Omental fat pad (tissue), 4 donors: ENCODE measurements around the gene LZTS2. TPM values are rescaled to one million over a fixed set of nuclear protein-coding genes. Genes with fewer than 3 reads are reported as not detected.

ENCODE experiments used
- ATAC-seq: fragments of 150-250 bp; one replicate; pipeline ENCODE4 v1.9.1; 2016; ENCODE audit warnings: mild to moderate bottlenecking, moderate library complexity; ENCODE audit not compliant: low FRiP score
- DNase-seq: peaks from one replicate; pipeline ENCODE4 v3.0.0-alpha.2; 2019; ENCODE audit warnings: low spot score
- CTCF ChIP-seq, 3 donors: fragments of 450-650 bp; IDR thresholded peaks; one replicate each; pipeline ENCODE4 v1.5.1; 2016 to 2017; ENCODE audit warnings: antibody characterized with exemption in 3 of 3, mild to moderate bottlenecking in 3 of 3, moderate library complexity in 2 of 3
- total RNA-seq, 4 donors: library from RNA; depleted of rRNA; stranded (reverse); fragments of >200 nt; gene quantifications; one replicate each; pipeline ENCODE4 v1.1.0, GENCODE V29; 2016

The LZTS2 gene
- total RNA-seq, 4 donors from 2014 or later = 59.4 to 98.0 (median 72.6) TPM

DNA sequence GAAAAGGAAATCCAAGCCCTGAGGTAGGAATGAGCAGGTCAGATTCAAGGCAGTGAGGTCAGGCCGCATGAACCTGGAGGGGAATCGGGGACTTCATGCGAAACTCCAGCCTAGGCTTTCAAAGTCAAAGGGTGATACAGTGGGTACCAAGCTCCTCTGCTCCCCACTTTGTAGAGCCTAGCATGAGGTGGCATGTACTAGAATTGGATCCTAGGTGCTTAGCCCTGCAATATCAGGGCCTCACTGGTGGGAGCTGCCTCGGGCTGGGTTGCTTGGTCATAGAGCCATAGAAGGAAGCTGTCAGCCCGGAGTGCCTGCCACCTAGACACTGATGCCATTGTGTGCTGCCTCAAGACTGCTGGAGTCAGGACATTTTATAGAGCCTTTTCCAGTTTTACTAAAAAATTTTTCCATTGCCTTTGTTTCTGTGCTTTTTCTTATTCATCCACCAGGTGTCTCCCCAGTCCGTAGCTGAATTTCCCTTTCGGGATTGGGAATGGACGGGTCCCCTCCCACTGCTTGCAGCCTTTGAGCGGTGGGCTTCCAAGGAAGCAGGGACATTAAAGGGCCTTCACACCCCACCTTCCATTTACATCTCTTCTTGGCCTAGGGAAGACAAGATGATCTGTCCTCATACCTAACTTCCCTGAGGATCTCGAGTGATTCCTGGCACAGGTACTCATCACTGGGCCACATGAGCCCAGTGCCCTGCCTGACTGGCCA is 5.5 kb upstream of the LZTS2 start:
- no peak for DNase-seq

DNA sequence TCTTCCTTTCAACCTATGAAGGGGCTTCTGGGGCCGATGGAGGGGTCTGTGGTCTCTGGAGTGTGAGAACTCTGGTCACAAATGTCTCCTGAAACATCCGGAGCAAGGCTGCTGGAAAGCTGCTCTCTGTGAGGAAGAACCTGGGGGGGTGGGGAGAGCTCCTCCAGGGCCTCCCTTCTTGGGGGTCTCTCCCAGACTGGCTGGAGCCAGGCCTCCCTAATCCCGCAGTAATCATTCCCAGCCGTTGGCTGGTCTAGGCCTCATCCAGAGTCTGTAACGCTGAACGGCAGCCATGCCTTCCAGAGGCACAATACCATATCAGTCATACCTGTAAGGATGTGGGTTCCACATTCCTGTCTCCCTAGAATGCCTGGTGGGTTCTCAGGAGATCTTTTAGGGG is 4.4 kb upstream of the LZTS2 start:
- DNase-seq = no peak
- ATAC-seq = no peak
- no peak for TF ChIP-seq CTCF (IDR thresholded peaks at IDR 0.05)

More for the DNA sequence above, 5.5 kb upstream of the LZTS2 start:
- no peak for ATAC-seq
- TF ChIP-seq CTCF (IDR thresholded peaks at IDR 0.05) = peak in 1 of 3 donors; percentile 21

GRCh38 chr10:100996678-100997359 is 2.8 kb upstream of the LZTS2 start:
- no peak for TF ChIP-seq CTCF (IDR thresholded peaks at IDR 0.05)
- no peak for DNase-seq
- peak; percentile 20 for ATAC-seq

DNA sequence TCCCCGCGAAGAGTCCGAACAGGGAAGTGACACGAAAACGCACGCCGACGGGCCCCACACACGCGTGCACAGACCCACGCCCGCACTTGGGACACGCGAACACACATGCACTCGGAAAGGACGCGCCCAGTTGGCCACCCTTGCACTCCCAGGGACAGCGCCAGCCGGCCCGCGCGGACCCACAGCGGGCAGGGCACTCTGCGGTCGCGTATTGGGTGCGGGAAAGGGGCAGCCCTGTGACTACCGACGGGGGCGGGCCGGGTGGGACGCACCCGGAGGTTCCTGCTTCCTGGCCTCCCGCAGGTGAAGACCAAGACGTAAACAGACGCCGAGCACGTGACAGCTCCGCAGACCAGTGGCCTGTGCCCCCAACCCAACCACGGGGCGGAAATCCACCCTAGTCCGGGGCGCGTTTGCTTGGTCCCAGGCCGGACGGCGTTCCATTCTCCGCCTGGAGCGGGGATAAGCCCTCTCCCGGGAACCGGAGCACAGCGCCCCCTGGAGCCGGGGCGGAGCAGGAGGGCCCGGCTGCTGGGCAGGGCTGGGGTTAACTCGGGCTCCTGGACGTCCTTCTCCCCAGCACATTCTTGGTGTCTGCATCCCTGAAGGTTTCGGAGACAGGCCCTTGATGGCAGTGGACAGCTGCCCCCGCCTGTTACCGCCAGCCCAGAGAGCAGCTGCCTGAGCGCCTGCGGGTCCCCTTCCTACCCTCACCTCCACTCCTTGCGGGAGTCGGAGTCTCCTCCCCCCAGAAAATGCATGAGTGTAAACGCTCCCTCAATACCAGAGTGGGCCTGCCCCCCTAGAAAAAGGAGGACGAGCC is 2.0 kb upstream of the LZTS2 start:
- TF ChIP-seq CTCF (IDR thresholded peaks at IDR 0.05) = peak in 1 of 3 donors; percentile 91
- ATAC-seq (peak; percentile 48), DNase-seq (no peak)

GRCh38 chr10:100998183-100998990 is 1.2 kb upstream of the LZTS2 start:
- no peak for DNase-seq
- no peak for TF ChIP-seq CTCF (IDR thresholded peaks at IDR 0.05)

DNA sequence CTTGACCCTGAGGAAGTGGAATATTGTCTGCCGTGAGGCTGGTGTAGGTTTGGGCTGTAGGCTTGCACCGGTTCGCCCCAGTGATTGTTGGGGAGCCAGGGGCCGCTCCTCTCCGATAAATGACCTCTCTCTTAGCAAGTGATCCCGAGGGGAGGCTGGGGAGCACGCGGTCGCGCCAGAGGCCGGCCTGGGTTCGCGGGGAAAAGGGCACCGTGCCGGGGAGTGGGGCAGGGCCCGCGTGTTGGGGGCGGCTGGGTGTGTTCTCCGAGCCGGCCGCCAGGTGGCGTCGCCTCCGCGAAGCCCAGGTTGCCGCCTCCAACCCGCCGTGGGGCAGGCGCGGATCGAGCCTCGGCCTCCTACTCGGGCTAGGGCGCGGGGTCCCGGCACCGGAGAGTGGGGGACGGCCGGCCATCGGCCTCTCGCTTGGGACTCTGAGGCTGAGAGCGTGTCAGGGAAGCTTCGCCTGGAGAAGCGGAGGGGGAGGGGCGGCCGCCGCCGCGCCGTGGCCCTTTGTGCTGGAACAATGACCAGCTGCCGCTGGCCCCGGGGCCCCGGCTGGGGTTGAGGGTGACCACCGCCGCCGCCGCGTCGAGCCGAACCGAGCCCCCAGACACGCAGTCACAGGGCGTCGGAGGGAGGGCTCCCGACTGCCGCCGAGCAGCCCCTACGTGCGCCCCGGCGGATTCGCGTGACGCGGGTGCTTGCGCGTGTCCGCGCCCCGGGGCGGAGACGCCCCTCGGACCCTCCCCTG is 442 bp upstream of the LZTS2 start:
- peak in 2 of 3 donors; percentile 92 to 95 for TF ChIP-seq CTCF (IDR thresholded peaks at IDR 0.05)
- no peak for DNase-seq
- ATAC-seq = peak; percentile 76

More at GRCh38 chr10:100998183-100998990, 1.2 kb upstream of the LZTS2 start:
- peak; percentile 29 for ATAC-seq
